ENCODE results near the gene IRF7.
"Not testable (repeated sequence)": the region's sequence is repeated elsewhere in the genome, so short reads cannot be mapped to it uniquely, and the experiment has no call there.

IRF7 gene

GRCh38 chr11:577611-577894, 38.2 kb downstream of the IRF7 start:
- DNase-seq = no peak

GRCh38 chr11:576811-577610, 38.7 kb downstream of the IRF7 start:
- no peak for DNase-seq

- DNase-seq = peak; percentile 69
These were observed 39.6 kb downstream of the IRF7 start, which contains the start of gene PHRF1 for GRCh38 chr11:575996-576768. Gene PHRF1 (plus strand): TSS chr11:576470. CDS start chr11:581513, 5,043 bp downstream.

GRCh38 chr11:575313-575995, 40.3 kb downstream of the IRF7 start:
- no peak for DNase-seq

- no peak for DNase-seq
These were observed 41.0 kb downstream of the IRF7 start for GRCh38 chr11:574632-575312.

DNA sequence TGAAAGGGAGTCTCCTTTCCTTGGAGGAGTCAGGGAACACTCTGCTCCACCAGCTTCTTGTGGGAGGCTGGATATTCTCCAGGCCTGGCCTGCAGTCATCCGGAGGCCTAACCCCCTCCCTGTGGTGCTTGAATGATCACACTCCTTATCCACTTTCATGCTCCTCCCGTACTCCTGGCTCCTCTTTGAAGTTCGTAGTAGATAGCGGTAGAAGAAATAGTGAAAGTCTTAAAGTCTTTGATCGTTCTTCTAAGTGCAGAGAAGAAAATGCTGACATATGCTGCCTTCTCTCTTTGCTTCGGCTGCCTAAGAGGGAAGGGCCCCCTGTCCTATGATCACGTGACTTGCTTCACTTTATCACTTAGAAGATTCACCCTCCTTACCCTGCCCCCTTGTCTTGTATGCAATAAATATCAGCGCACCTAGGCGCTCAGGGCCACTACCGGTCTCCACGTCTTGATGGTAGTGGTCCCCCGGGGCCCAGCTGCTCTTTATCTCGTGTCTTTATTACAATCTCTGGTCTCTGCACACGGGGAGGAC, 41.6 kb downstream of the IRF7 start:
- DNase-seq = not testable (repeated sequence)

DNA sequence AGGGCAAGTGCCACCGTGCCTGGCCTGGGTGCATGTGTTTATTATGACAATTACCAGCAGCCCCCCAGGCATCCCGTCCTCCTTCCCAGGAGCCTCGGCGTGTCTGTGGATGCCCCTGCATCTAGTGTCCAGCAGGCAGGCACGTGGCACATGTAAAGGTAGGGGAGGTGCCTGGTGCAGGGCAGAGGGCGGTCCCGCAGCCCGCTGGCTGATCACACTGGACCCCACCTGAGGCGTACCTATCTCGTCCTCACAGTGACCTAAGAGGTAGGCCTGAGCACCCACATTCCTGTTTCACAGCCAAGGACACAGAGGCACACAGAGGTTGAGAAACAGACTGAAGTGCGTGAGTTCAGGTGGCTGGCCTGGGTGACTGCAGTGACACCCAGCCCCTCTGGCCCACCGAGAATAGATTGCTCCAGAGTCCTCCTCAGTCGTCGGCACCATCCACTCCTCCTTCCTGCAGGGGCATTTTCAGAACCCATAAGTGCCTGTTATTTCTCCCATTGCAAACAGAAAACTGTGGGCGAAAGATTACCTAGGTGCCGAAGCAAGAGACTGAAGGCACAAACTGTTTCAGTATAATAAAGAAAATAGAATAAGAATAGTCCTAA, 42.5 kb downstream of the IRF7 start:
- no peak for DNase-seq

GRCh38 chr11:571802-572185, 44.0 kb downstream of the IRF7 start:
- DNase-seq = no peak

GRCh38 chr11:569158-569885, 46.4 kb downstream of the IRF7 start:
- no peak for DNase-seq

GRCh38 chr11:568306-569157, 47.2 kb downstream of the IRF7 start:
- peak; percentile 45 for DNase-seq

DNA sequence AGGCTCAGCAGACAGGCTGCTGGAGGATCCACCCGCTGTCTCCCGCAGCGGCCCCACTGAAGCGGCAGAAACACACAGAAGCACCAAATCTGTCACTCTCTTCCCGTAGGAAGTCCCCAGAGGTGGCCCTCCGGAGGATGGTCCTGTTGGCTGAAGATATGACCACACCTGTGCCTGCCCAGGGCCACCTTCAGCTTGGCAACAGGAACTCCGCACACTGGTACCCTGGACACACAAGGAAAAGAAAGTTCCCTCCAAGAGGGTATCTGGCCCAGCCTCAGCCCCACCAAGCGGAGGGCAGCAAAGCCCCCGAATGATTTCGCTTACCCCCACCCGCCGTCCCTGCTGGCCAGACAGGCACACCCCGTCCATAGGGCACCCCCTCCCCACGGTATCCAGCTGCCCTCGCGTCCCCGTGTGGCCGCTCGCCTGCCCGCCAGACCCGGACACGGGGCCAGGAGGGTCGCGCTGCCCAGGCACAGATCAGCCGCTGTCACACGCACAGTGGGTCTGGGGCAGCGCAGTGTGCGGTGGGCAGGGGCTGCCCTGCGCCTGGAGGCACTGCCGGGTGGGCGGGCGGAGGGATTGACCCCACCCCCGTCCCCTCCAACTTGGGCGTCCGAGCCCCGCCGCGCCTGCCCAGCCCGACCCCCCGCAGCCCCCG, 48.0 kb downstream of the IRF7 start:
- no peak for DNase-seq

DNA sequence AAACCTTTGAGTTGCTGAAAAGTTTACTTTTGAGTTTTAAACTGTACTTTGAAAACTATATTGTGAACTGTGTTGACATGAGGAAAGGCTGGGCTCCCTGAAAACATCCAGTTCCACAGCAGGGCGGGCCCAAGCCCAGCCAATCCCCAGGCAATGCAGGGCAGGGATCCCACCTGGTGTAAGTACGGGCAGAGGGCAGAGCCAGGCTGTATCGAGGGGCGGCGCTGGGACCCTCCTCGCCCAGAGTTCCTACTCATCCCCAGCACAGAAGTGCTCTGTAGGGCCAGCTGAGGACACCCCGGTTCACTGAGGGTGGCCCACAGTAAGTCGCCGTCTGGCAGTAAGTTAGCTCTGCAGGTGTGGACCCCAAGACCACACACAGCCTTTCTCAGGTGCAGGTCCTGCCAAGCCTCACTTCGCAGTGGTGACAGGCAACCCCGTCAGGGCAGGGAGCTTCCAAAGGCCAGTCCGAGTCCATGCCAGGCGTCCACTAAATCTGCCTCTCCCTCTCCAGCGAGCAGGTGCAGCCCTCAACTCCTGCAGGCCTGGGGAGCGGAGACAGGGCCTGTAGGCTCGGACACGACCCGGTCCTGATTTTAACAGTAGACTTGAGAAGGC, 48.6 kb downstream of the IRF7 start:
- no peak for DNase-seq

DNA sequence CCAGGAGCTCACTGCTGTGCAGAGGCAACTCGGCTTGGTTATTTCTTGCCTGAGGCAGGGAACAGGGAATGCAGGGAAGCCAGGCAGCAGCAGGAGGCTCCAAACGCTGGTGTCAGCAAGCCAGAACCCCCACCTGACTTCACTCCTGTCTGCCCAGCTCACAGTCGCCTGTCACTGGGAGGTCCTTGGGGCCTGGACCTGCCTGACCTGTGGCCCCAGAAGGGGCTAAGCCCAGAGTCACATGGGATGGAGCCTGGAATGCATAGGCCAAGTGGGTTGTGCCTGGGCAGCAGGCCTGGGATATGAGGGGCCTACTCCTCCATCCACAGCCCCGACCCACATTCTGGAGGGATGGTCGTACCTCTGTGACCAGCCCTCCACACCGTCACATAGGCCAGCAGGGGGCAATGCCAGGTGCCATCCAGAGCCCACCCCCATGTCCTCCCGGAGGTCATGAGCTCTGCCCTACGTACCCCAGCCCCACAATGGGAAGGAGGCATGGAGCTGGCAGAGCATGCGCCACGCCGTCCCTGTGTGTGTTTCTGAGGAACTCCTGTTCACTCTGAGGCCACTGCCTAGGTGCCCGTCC, 49.7 kb downstream of the IRF7 start:
- no peak for DNase-seq

- DNase-seq = no peak
These were observed 51.8 kb downstream of the IRF7 start for GRCh38 chr11:563812-564578.

DNA sequence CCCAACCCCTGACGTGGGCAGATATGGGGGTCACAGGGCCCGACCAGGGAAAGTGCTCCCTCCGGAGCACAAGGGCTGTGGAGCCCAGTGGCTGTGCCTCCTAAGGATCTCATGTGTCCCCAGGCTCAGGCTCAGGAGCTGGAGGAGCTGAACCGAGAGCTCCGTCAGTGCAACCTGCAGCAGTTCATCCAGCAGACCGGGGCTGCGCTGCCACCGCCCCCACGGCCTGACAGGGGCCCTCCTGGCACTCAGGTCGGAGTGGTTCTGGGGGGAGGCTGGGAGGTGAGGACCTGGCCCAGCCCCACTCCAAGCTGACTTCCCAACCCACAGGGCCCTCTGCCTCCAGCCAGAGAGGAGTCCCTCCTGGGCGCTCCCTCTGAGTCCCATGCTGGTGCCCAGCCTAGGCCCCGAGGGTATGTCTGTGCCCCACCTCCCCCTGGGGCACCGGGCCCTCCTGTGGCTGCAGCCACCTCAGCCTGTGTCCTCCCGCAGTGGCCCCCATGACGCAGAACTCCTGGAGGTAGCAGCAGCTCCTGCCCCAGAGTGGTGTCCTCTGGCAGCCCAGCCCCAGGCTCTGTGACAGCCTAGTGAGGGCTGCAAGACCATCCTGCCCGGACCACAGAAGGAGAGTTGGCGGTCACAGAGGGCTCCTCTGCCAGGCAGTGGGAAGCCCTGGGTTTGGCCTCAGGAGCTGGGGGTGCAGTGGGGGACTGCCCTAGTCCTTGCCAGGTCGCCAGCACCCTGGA, 52.5 kb downstream of the IRF7 start:
- no peak for DNase-seq
